Erythroblast (primary cell): ENCODE results near the gene MARCHF5.
"Not testable (repeated sequence)": the region's sequence is repeated elsewhere in the genome, so short reads cannot be mapped to it uniquely, and the experiment has no call there.

Experiments used
- DNase-seq, 2 experiments: peaks; one replicate each; lab custom pipeline; 2025; lab: John Stamatoyannopoulos, UW
- GATA1 ChIP-seq: IDR thresholded peaks from 2 replicates; pipeline ENCODE4 v1.6.1; 2011; ENCODE audit warnings: low read depth, mild to moderate bottlenecking, control low read depth, low read length, moderate library complexity
- POLR2A ChIP-seq: IDR thresholded peaks from 2 replicates; pipeline ENCODE4 v1.6.1; 2011; ENCODE audit warnings: mild to moderate bottlenecking, low read length

MARCHF5 gene

GRCh38 chr10:92327445-92328433 is 36.8 kb downstream of the MARCHF5 start:
- no peak for TF ChIP-seq POLR2A
- TF ChIP-seq GATA1, result no peak
- peak; percentile 15 to 19 for DNase-seq

DNA sequence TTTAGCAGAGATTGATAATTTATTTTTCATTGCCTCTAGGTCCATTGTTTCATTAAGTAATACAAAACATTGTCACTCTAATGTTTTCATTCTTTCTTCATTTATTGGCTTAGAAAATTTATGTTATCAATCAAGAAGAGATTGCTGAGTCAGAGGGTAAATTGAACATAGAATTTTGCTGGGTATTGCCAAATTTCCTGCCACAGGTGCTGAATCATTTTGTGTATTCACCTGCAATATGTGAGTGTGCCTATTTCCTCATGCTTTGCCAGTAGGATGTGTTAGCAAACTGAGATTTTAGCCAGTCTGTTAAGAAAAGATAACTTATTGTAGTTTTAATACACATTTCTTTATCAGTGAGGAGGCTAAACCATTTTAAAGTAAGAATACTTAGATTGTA is 38.0 kb downstream of the MARCHF5 start:
- TF ChIP-seq GATA1, result no peak
- no peak for TF ChIP-seq POLR2A
- DNase-seq, result peak in 1 of 2 experiments; percentile 13

- not testable (repeated sequence) for DNase-seq
Observed at GRCh38 chr10:92329927-92330326, 39.0 kb downstream of the MARCHF5 start.

- no peak for TF ChIP-seq POLR2A
- TF ChIP-seq GATA1, result no peak
- DNase-seq, result no peak
Observed at GRCh38 chr10:92342796-92343195, 51.8 kb downstream of the MARCHF5 start.

DNA sequence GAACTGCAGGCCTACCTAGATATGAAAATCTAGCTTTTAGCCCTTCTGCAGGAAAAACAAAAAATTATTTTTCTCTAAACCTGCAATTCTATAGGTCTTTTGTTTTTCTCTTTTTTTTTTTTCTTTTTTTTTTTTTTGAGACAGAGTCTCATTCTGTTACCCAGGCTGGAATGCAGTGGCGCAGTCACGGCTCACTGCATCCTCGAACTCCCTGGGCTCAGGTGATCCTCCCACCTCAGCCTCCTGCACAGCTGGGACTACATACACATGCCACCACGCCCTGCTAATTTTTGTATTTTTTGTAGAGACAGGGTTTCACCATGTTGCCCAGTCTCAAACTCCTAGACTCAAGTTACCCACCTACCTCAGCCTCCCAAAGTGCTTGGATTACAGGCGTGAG is 54.6 kb downstream of the MARCHF5 start:
- DNase-seq, result not testable (repeated sequence)

DNA sequence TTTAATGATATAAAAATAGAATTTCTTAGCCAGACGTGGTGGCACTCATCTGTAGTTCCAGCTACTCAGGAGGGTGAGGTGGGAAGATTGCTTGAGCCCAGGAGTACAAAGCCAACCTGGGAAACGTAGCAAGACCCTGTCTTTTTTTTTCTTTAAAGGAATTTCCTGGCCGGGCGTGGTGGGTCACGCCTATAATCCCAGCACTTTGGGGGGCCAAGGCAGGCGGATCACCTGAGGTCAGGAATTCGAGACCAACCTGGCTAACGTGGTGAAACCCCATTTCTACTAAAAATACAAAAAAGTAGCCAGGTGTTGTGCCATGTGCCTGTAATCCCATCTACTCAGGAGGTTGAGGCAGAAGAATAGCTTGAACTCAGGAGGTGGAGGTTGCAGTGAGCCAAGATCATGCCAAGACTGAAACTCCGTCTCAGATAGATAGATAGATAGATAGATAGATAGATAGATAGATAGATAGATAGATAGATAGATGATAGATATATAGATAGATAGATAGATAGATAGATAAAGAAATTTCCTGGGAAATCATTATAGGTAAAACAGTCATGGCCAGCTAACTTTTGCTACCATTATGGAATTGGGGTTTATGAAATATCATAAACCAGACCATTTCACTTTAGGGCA is 56.2 kb downstream of the MARCHF5 start:
- not testable (repeated sequence) for DNase-seq

DNA sequence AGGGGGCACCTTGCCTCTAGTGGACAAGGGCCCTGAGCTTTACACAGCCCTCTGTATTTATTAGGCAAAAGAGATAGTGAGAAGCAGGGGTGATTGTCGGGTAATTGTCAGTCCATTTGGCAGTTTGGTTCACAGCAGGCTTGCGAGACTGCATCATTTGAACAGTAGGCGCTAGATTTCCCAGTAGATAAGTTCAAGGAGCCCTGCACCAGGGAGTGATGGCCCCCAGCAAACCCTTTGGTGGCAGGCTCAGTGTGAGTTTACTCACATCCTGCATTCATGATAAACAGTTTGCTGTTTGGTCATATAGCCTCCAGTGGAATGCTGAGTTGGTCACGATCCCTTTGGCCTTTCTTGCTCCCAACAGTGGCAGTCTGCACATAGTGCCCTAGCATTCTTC is 59.4 kb downstream of the MARCHF5 start:
- TF ChIP-seq POLR2A (no peak), GATA1 (no peak)
- no peak for DNase-seq

DNA sequence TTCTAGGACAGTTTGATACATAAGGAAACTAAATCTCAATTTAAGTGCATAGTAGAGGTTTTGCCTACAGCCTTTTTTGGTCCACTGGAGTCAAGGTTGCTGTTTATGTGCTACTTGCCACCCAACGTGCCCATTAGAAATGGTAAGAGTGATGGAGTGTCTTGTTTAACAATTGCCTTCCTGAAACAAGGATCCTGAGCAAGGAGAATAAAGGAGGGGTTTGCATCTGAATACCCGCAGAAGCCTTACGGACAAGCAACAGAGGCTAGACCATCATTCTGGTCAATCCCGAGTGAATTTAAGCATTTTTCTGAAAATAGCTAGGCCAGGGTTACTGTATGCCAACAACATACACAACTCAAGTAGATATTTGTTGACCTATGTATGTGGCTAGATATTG is 63.6 kb downstream of the MARCHF5 start:
- TF ChIP-seq GATA1 (no peak), POLR2A (no peak)
- DNase-seq, result no peak

- DNase-seq, result no peak
- TF ChIP-seq GATA1 (no peak), POLR2A (no peak)
Observed at GRCh38 chr10:92356041-92356440, 65.1 kb downstream of the MARCHF5 start.

GRCh38 chr10:92363498-92363897 is 72.5 kb downstream of the MARCHF5 start:
- TF ChIP-seq POLR2A (no peak), GATA1 (no peak)
- DNase-seq, result no peak

DNA sequence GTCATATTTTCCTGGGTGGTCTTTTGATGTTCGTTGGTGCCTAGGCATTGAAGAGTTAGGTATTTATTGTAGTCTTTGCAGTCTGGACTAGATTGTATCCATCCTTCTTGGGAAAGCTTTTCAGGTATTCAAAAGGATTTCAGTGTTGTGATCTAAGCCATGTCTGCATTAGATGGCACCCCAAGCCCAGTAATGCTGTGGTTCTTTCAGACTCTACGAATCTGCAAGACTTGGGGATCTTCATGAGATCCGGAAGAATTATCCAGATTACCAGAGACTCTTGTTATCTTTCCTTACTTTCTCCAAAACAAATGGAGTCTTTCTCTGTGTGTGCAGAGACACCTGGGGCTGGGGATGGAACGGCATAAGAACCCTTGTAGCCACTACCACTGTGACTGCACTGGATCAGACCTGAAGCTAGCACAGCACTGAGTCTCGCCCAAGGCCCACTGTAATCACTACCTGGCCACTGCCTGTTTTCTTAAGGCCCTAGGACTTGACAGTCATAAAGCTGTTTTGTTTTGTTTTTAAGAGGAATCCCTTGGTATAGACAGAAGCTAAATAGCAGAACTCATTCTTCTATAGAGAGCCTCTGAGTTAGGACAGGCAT is 75.5 kb downstream of the MARCHF5 start:
- TF ChIP-seq GATA1 (no peak), POLR2A (no peak)
- DNase-seq, result no peak

- no peak for DNase-seq
- no peak for TF ChIP-seq GATA1
- no peak for TF ChIP-seq POLR2A
Observed at GRCh38 chr10:92377962-92378361, 87.0 kb downstream of the MARCHF5 start.

DNA sequence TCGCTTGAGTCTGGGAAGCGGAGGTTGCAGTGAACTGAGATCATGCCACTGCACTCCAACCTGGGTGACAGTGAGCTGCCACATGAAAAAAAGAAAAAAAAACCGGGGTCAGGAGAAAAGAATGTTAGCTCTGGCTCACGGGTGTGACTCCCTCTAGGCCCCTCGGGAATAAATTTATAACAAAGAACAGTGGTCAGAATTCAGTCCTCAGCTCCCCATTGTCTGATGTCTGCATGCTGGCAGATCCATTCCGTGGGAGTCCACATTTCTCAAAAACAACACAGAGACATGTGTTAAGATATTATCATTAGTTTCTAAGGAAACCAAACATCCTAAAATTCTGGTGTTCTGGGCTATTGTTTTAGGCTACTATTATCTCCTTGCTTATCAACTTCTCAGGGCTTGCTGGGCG is 90.6 kb downstream of the MARCHF5 start:
- DNase-seq, result no peak
- no peak for TF ChIP-seq POLR2A
- TF ChIP-seq GATA1, result no peak

GRCh38 chr10:92382631-92383030 is 91.7 kb downstream of the MARCHF5 start:
- TF ChIP-seq GATA1 (no peak), POLR2A (no peak)
- DNase-seq, result no peak

- no peak for TF ChIP-seq POLR2A
- TF ChIP-seq GATA1, result no peak
- DNase-seq, result no peak
Observed at GRCh38 chr10:92384741-92385140, 93.8 kb downstream of the MARCHF5 start.
